ENCODE data around the gene ASB18. TPM values are rescaled to one million over a fixed set of nuclear protein-coding genes. Genes with fewer than 3 reads are reported as not detected.

The ASB18 gene
- total and polyA plus RNA-seq, 8 donors = not detected

GRCh38 chr2:236164925-236165841 lies 99.0 kb downstream of the ASB18 start:
- 15 to 21% (median 17%) methylated on average over 18 of the region's 18 CpGs for WGBS, 5 donors
- H3K36me3 ChIP-seq = no peaks in the 10 kb centered on the region
- no peak for TF ChIP-seq POLR2AphosphoS5 (IDR thresholded peaks at IDR 0.05)
- H3K27ac ChIP-seq = no peak overlapping the region
- H3K9me3 ChIP-seq = no peaks in the 10 kb centered on the region
- no peak for DNase-seq
- peaks cover 42 to 71% (median 56%) of the 10 kb centered on the region in 4 donors for H3K4me1 ChIP-seq
- peak overlapping the region in 3 of 4 donors; percentile 28 to 51 (median 40) for H3K4me3 ChIP-seq
- intact Hi-C loops (cut with DNase I; ENCODE audit: low total_unique reads) = loop anchor here (5.0 kb wide), 1 partner anchor 388 kb away; no protein-coding TSS in a partner anchor
- peaks cover 64 to 100% (median 100%) of the 10 kb centered on the region in 3 donors for H3K27me3 ChIP-seq

- intact Hi-C loops (cut with DNase I; ENCODE audit: low total_unique reads) = no loop called here
- peaks cover 42 to 71% (median 56%) of the 10 kb centered on the region in 4 donors for H3K4me1 ChIP-seq
- DNase-seq = peak in 1 of 2 donors; percentile 61
- peaks cover 64 to 100% (median 100%) of the 10 kb centered on the region in 3 donors for H3K27me3 ChIP-seq
- WGBS, 5 donors = 1 to 12% (median 3%) methylated on average over 13 to 67 of the region's 67 CpGs
- H3K4me3 ChIP-seq = peak overlapping the region; percentile 23 to 51 (median 34)
- TF ChIP-seq POLR2AphosphoS5 (IDR thresholded peaks at IDR 0.05) (no peak), CTCF (IDR thresholded peaks at IDR 0.05) (no peak), EP300 (IDR thresholded peaks at IDR 0.05) (no peak)
- H3K9me3 ChIP-seq = no peaks in the 10 kb centered on the region
- H3K27ac ChIP-seq = no peak overlapping the region
- H3K36me3 ChIP-seq = no peaks in the 10 kb centered on the region
These were observed 99.8 kb downstream of the ASB18 start for GRCh38 chr2:236164201-236164924.

GRCh38 chr2:236163471-236164200 lies 100.6 kb downstream of the ASB18 start:
- DNase-seq = no peak
- WGBS, 5 donors = 4 to 10% (median 5%) methylated on average over 24 to 59 of the region's 59 CpGs
- no peaks in the 10 kb centered on the region for H3K36me3 ChIP-seq
- no peak overlapping the region for H3K27ac ChIP-seq
- H3K4me1 ChIP-seq = peaks cover 42 to 68% (median 53%) of the 10 kb centered on the region in 4 donors
- peaks cover 61 to 100% (median 99%) of the 10 kb centered on the region in 3 donors for H3K27me3 ChIP-seq
- TF ChIP-seq POLR2A (IDR thresholded peaks at IDR 0.05) = no peak
- no peak for TF ChIP-seq POLR2AphosphoS5 (IDR thresholded peaks at IDR 0.05)
- TF ChIP-seq EP300 (IDR thresholded peaks at IDR 0.05) = no peak
- intact Hi-C loops (cut with DNase I; ENCODE audit: low total_unique reads) = no loop called here
- H3K9me3 ChIP-seq = no peaks in the 10 kb centered on the region
- peak overlapping the region; percentile 23 to 51 (median 34) for H3K4me3 ChIP-seq

- no peak for DNase-seq
- no peaks in the 10 kb centered on the region for H3K9me3 ChIP-seq
- H3K4me3 ChIP-seq = no peak overlapping the region
- no peak for TF ChIP-seq POLR2A (IDR thresholded peaks at IDR 0.05)
- TF ChIP-seq POLR2AphosphoS5 (IDR thresholded peaks at IDR 0.05) = no peak
- TF ChIP-seq EP300 (IDR thresholded peaks at IDR 0.05) = no peak
- TF ChIP-seq CTCF (IDR thresholded peaks at IDR 0.05) = no peak
- intact Hi-C loops (cut with DNase I; ENCODE audit: low total_unique reads) = no loop called here
- peaks cover 54 to 100% (median 95%) of the 10 kb centered on the region in 3 donors for H3K27me3 ChIP-seq
- H3K36me3 ChIP-seq = no peaks in the 10 kb centered on the region
- peaks cover 37 to 61% (median 46%) of the 10 kb centered on the region in 4 donors for H3K4me1 ChIP-seq
- no peak overlapping the region for H3K27ac ChIP-seq
- 13 to 34% (median 15%) methylated on average over 16 to 32 of the region's 33 CpGs for WGBS, 5 donors
These were observed 101.2 kb downstream of the ASB18 start for GRCh38 chr2:236162882-236163470.

Data from stomach (tissue), 9 donors.